ENCODE data around the gene SOX11. TPM values are rescaled to one million over a fixed set of nuclear protein-coding genes. Genes with fewer than 3 reads are reported as not detected.

Gene SOX11
- total RNA-seq, 1 experiment from 2014 or later = 24.8 TPM

DNA sequence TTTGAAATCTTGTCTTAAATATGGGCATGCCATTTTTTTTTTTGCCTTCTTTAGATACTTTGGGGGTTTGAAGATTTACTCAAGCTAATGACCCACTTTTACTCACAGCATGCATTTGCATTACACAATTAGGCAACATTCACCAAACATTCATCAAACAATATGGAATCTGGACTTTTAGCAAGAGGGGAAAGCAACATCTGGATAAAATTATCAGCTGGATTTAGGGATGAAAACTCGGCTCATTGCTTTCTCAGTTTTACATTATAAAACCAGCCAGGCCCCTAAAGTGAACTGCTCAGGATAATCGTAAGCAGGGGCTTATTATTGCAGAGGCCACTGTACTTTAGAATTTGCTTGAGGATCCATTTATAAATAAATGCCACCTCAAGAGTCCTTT lies 44.7 kb downstream of the SOX11 start (continued):
- TF ChIP-seq IRF2 (CRISPR knock-in tag; IDR thresholded peaks at IDR 0.05; ENCODE audit: borderline replicate concordance, low read depth) (no peak), PREB (CRISPR knock-in tag; IDR thresholded peaks at IDR 0.05; ENCODE audit: borderline replicate concordance) (no peak), FOXP4 (CRISPR knock-in tag; IDR thresholded peaks at IDR 0.05) (no peak)
- TF ChIP-seq, protein P1, sequence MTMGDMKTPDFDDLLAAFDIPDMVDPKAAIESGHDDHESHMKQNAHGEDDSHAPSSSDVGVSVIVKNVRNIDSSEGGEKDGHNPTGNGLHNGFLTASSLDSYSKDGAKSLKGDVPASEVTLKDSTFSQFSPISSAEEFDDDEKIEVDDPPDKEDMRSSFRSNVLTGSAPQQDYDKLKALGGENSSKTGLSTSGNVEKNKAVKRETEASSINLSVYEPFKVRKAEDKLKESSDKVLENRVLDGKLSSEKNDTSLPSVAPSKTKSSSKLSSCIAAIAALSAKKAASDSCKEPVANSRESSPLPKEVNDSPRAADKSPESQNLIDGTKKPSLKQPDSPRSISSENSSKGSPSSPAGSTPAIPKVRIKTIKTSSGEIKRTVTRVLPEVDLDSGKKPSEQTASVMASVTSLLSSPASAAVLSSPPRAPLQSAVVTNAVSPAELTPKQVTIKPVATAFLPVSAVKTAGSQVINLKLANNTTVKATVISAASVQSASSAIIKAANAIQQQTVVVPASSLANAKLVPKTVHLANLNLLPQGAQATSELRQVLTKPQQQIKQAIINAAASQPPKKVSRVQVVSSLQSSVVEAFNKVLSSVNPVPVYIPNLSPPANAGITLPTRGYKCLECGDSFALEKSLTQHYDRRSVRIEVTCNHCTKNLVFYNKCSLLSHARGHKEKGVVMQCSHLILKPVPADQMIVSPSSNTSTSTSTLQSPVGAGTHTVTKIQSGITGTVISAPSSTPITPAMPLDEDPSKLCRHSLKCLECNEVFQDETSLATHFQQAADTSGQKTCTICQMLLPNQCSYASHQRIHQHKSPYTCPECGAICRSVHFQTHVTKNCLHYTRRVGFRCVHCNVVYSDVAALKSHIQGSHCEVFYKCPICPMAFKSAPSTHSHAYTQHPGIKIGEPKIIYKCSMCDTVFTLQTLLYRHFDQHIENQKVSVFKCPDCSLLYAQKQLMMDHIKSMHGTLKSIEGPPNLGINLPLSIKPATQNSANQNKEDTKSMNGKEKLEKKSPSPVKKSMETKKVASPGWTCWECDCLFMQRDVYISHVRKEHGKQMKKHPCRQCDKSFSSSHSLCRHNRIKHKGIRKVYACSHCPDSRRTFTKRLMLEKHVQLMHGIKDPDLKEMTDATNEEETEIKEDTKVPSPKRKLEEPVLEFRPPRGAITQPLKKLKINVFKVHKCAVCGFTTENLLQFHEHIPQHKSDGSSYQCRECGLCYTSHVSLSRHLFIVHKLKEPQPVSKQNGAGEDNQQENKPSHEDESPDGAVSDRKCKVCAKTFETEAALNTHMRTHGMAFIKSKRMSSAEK (CRISPR knock-in tag; IDR thresholded peaks at IDR 0.05; ENCODE audit: borderline replicate concordance) = no peak

- Mint-ChIP-seq H3K27ac (no peak overlapping the region), H3K9me3 (peaks cover 28% of the 10 kb centered on the region), H3K4me1 (peaks cover 25% of the 10 kb centered on the region), H3K4me3 (no peak overlapping the region), H3K27me3 (ENCODE audit: low read depth) (peaks cover 7% of the 10 kb centered on the region), H3K36me3 (peaks cover 26% of the 10 kb centered on the region)
- CTCF ChIA-PET = no interaction called here
- ATAC-seq (no peak), DNase-seq (ENCODE audit: low spot score) (no peak)
- POLR2A ChIA-PET = interaction anchor here (0.5 kb wide), 1 partner anchor 23 kb away, joined by 3 read pairs; no protein-coding TSS in a partner anchor
- TF ChIP-seq, protein P2, sequence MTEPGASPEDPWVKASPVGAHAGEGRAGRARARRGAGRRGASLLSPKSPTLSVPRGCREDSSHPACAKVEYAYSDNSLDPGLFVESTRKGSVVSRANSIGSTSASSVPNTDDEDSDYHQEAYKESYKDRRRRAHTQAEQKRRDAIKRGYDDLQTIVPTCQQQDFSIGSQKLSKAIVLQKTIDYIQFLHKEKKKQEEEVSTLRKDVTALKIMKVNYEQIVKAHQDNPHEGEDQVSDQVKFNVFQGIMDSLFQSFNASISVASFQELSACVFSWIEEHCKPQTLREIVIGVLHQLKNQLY (CRISPR knock-in tag; IDR thresholded peaks at IDR 0.05) = no peak
- no peak for TF ChIP-seq USF1 (CRISPR knock-in tag; IDR thresholded peaks at IDR 0.05)
- TF ChIP-seq ZNF416 (CRISPR knock-in tag; IDR thresholded peaks at IDR 0.05) = no peak
- no peak for TF ChIP-seq ZBTB43 (CRISPR knock-in tag; IDR thresholded peaks at IDR 0.05)
- no peak for TF ChIP-seq PRRX2 (CRISPR knock-in tag; IDR thresholded peaks at IDR 0.05)
- no peak for TF ChIP-seq FOXP4 (CRISPR knock-in tag; IDR thresholded peaks at IDR 0.05)
- TF ChIP-seq PREB (CRISPR knock-in tag; IDR thresholded peaks at IDR 0.05; ENCODE audit: borderline replicate concordance) = no peak
- no peak for TF ChIP-seq NFATC4 (CRISPR knock-in tag; IDR thresholded peaks at IDR 0.05)
- no peak for TF ChIP-seq TCF7 (CRISPR knock-in tag; IDR thresholded peaks at IDR 0.05; ENCODE audit: low read depth)
- no peak for TF ChIP-seq FOXP1 (CRISPR knock-in tag; IDR thresholded peaks at IDR 0.05; ENCODE audit: borderline replicate concordance)
- no peak for TF ChIP-seq CBFB (CRISPR knock-in tag; IDR thresholded peaks at IDR 0.05; ENCODE audit: low read depth)
- TF ChIP-seq, protein P3, sequence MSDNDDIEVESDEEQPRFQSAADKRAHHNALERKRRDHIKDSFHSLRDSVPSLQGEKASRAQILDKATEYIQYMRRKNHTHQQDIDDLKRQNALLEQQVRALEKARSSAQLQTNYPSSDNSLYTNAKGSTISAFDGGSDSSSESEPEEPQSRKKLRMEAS (CRISPR knock-in tag; IDR thresholded peaks at IDR 0.05) = no peak
Measured at GRCh38 chr2:5740053-5740452, 47.9 kb downstream of the SOX11 start.

Data from WTC11 (cell line).